Panc1 (cell line): ENCODE results near the gene PARVG. TPM values are rescaled to one million over a fixed set of nuclear protein-coding genes. Genes with fewer than 3 reads are reported as not detected.

Experiments
- ATAC-seq: fragments of 200-7000 bp; cut with Tn5 transposase; 2 replicates; pipeline ENCODE4 v1.9.1; 2020; ENCODE audit warnings: mild to moderate bottlenecking, moderate library complexity
- BruUV-seq: library from RNA; stranded (reverse); fragments of 400-500 nt; replicated peaks from 2 replicates; lab custom pipeline; 2021; lab: Mats Ljungman, UMichigan
- CTCF ChIA-PET: fragments of 300-600 bp; sonication (Branson Sonifier 250); formaldehyde crosslinking; loops from one replicate; lab custom pipeline; 2022; ENCODE audit warnings: antibody characterized with exemption; lab: Charles Lee
- POLR2A ChIA-PET: fragments of 300-600 bp; sonication (Branson Sonifier 250); formaldehyde crosslinking; loops from one replicate; lab custom pipeline; 2022; ENCODE audit warnings: antibody characterized with exemption; lab: Charles Lee
- DNase-seq: peaks from one replicate; pipeline ENCODE4 v3.0.0-alpha.2; 2010; ENCODE audit warnings: low read depth, low spot score
- H3K27ac ChIP-seq: 2 replicates; pipeline ENCODE4 v1.5.1; 2011; ENCODE audit warnings: mild to moderate bottlenecking, low read length, inconsistent platforms
- H3K27me3 ChIP-seq: fragments of 200-500 bp; sonication (Bioruptor generic); 2 replicates; pipeline ENCODE4 v1.6.0; 2014; ENCODE audit warnings: low read length, inconsistent platforms; ENCODE audit not compliant: control insufficient read depth, insufficient read depth
- H3K36me3 ChIP-seq: fragments of 200-500 bp; sonication (Bioruptor generic); 2 replicates; pipeline ENCODE4 v1.5.1; 2014; ENCODE audit warnings: inconsistent platforms, mild to moderate bottlenecking, low read length, moderate library complexity; ENCODE audit not compliant: control insufficient read depth, insufficient read depth
- H3K4me1 ChIP-seq: 2 replicates; pipeline ENCODE4 v1.5.1; 2011; ENCODE audit warnings: inconsistent platforms, mild to moderate bottlenecking, low read length, moderate library complexity; ENCODE audit not compliant: control insufficient read depth, insufficient read depth
- H3K4me3 ChIP-seq, 2 experiments: 2 replicates each; pipeline ENCODE4 v1.5.1; 2011 to 2012; ENCODE audit warnings: low read depth in 2 of 2, low read length in 2 of 2, mild to moderate bottlenecking in 2 of 2, inconsistent platforms in 1 of 2, moderate library complexity in 1 of 2
- H3K9me3 ChIP-seq: fragments of 200-500 bp; sonication (Bioruptor generic); 2 replicates; pipeline ENCODE4 v1.5.1; 2014; ENCODE audit warnings: low read depth, mild to moderate bottlenecking, inconsistent platforms, low read length, moderate library complexity; ENCODE audit not compliant: control insufficient read depth, insufficient read depth
- CTCF ChIP-seq: fragments of 450-650 bp; IDR thresholded peaks from 2 replicates; pipeline ENCODE4 v1.5.1; 2017; ENCODE audit warnings: mild to moderate bottlenecking
- POLR2AphosphoS5 ChIP-seq: IDR thresholded peaks from 2 replicates; pipeline ENCODE4 v1.6.1; 2012; ENCODE audit warnings: mild to moderate bottlenecking, low read depth, low read length, moderate library complexity
- REST ChIP-seq, 2 experiments: IDR thresholded peaks; 2 replicates each; pipeline ENCODE4 v1.6.1; 2011 to 2012; ENCODE audit warnings: low read depth in 2 of 2, control low read depth in 1 of 2, low read length in 1 of 2, mild to moderate bottlenecking in 1 of 2, moderate library complexity in 1 of 2; ENCODE audit not compliant: insufficient read depth in 1 of 2
- SIN3A ChIP-seq: IDR thresholded peaks from 2 replicates; pipeline ENCODE4 v1.6.1; 2012; ENCODE audit warnings: low read depth, mild to moderate bottlenecking, low read length, moderate library complexity, borderline replicate concordance; ENCODE audit not compliant: insufficient read depth
- TCF7L2 ChIP-seq: IDR thresholded peaks from 2 replicates; pipeline ENCODE4 v1.6.1; 2011; ENCODE audit warnings: mild to moderate bottlenecking, low read depth, low read length, inconsistent platforms
- in situ Hi-C: cut with HindIII; loops from 2 replicates; pipeline ENCODE4 v1.10.0; 2016; ENCODE audit warnings: low sequenced_read_pairs, low pct_unique_long_range_greater_than_20kb
- intact Hi-C: fragments of 100-400 bp; cut with micrococcal nuclease; formaldehyde crosslinking; loops from one replicate; pipeline ENCODE4 v1.10.0; 2022; ENCODE audit not compliant: unreplicated experiment
- total RNA-seq: library from RNA; stranded (reverse); gene quantifications from one replicate; pipeline ENCODE4 v1.2.1, GENCODE V29; 2021; ENCODE audit not compliant: unreplicated experiment

The PARVG gene
- total RNA-seq, 1 experiment from 2014 or later, result 0.21 TPM

DNA sequence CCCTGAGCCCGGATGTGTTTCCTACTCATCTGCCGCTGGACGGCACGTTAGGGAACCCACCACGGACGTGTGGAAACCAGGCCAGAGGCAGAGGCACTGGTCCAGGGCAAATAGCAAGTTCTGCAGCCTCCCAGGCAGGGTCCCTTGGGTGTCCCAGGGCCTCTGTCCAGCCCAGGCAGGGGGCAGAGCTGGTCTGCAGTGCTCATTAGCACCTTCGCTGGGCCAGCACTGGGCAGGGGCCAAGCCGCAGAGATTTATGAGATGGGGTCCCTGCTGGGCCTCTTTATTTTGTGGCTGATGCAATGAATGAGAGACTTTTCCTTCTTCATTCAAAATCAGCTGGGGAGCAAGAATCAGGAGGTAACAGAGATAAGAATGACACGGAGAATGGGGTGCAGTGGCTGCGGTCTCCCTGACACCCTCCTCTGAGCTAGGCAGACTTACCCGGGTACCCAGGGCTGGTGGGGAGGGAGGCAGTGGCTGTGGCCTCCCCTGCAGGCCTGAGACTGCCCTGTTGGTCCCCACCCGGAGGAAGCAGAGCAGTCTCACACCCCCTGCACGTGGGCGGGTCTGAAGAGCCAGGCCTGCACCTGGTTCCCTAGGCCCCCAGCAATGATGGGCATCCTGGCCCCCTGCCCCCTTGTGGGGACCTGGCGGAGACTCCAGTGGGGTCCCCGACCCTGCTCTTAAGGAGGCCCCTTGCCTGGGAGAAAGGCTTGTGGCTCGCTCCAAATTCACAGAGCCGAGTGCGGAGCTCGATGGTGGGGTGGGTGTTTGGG is 14.0 kb upstream of the PARVG start:
- intact Hi-C loops (no loop called here), in situ Hi-C loops (no loop called here)
- DNase-seq, result no peak
- ATAC-seq, result no peak
- TF ChIP-seq TCF7L2 (no peak), POLR2AphosphoS5 (no peak), SIN3A (no peak), CTCF (no peak), REST (IDR thresholded peaks at IDR 0.05; ENCODE audit: insufficient read depth in 1 of 2, low read depth in 2 of 2, low read length in 1 of 2) (no peak)
- POLR2A ChIA-PET, result no interaction called here
- Histone ChIP-seq H3K9me3 (no peaks in the 10 kb centered on the region), H3K27me3 (no peaks in the 10 kb centered on the region), H3K4me3 (no peak overlapping the region), H3K36me3 (no peaks in the 10 kb centered on the region), H3K27ac (no peak overlapping the region), H3K4me1 (no peaks in the 10 kb centered on the region)
- CTCF ChIA-PET, result no interaction called here
- BruUV-seq, result no TSS peak

DNA sequence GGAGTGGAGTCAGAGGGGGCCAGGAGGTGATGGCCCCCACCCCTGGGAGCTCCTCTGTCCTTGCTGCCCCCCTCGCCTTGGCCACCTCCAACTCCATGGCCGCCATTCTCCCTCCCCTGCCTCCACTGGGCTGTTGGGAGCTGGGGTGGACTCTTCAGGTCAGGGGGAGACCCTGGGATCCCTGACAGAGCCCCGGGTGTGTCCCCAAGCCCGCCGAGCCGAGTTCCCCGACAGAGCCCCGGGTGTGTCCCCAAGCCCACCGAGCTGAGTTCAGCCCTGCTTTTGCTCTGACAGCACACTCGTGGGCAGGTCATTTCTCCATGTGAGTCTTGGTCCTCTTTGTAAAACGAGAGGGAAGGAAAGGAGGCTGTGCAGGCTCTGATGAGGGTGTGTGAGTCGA is 13.2 kb upstream of the PARVG start:
- ATAC-seq (no peak), DNase-seq (no peak)
- no TSS peak for BruUV-seq
- ChIA-PET POLR2A (no interaction called here), CTCF (no interaction called here)
- no peaks in the 10 kb centered on the region for H3K9me3 ChIP-seq
- no peak overlapping the region for H3K27ac ChIP-seq
- no peak overlapping the region for H3K4me3 ChIP-seq
- intact Hi-C loops, result no loop called here
- TF ChIP-seq POLR2AphosphoS5 (no peak), REST (IDR thresholded peaks at IDR 0.05; ENCODE audit: insufficient read depth in 1 of 2, low read depth in 2 of 2, low read length in 1 of 2) (no peak), CTCF (no peak), TCF7L2 (no peak)
- in situ Hi-C loops, result no loop called here
- H3K36me3 ChIP-seq, result no peaks in the 10 kb centered on the region
- no peaks in the 10 kb centered on the region for H3K27me3 ChIP-seq
- H3K4me1 ChIP-seq, result no peaks in the 10 kb centered on the region
